Measurements from ENCODE around the gene EYS.

- TF ChIP-seq, protein P1, sequence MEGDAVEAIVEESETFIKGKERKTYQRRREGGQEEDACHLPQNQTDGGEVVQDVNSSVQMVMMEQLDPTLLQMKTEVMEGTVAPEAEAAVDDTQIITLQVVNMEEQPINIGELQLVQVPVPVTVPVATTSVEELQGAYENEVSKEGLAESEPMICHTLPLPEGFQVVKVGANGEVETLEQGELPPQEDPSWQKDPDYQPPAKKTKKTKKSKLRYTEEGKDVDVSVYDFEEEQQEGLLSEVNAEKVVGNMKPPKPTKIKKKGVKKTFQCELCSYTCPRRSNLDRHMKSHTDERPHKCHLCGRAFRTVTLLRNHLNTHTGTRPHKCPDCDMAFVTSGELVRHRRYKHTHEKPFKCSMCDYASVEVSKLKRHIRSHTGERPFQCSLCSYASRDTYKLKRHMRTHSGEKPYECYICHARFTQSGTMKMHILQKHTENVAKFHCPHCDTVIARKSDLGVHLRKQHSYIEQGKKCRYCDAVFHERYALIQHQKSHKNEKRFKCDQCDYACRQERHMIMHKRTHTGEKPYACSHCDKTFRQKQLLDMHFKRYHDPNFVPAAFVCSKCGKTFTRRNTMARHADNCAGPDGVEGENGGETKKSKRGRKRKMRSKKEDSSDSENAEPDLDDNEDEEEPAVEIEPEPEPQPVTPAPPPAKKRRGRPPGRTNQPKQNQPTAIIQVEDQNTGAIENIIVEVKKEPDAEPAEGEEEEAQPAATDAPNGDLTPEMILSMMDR (IDR thresholded peaks at IDR 0.05; ENCODE audit: low read depth, low read length, poor library complexity, severe bottlenecking) = no peak
- TF ChIP-seq EZH2phosphoT487 (IDR thresholded peaks at IDR 0.05; ENCODE audit: borderline replicate concordance, low read length) = no peak
Observed at GRCh38 chr6:65280060-65280459, 427.0 kb downstream of the EYS start.
